HG03159 (cell line): ENCODE measurements around the gene USH1C.

Experiments
- ATAC-seq: cut with Tn5 transposase; IDR thresholded peaks from one replicate; pipeline ENCODE4 v1.9.1; 2021; ENCODE audit warnings: mild to moderate bottlenecking, moderate library complexity; ENCODE audit not compliant: unreplicated experiment

USH1C gene

DNA sequence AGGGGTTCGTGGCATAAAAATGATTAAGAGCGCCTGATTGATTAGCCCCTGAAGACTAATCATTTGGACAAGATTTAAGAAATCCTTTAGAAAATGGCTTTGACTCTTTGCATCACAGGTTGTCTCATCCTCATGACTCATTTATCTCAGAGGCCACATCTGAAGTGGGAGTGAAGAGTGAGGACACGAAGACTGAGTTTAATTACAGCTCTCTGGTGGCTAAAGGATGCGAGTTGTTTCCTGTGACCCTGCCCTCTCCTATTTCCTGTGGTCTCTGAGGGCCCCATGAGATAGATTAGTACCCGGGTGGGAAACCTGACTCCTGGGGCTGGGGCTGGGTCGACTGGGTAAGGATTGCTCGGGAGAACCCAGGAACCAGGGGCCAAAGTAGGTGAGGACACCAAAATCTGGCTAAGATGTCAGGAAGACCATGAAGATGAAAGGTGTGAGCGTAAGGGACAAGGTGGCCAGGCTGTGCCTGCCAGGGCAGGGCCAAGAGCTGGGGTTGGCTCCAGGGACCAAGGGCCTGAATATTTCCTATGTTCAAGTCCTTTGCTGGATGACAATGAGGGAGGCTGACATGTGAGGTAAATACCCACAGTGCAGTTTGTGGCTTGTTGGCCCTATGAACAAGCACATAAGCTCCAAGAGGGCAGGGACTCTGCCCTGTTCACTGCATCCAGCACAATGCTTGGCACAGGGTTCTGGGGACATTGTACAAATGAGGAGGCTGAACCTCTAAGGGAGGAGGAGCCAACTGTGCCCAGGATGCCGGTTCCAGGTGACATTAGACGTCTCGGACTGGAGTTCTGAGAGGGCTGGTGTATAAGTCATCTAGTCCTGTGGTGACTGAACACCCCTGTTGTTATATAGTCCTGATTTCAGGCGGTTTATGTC lies 6.5 kb upstream of the USH1C start:
- no peak for ATAC-seq

DNA sequence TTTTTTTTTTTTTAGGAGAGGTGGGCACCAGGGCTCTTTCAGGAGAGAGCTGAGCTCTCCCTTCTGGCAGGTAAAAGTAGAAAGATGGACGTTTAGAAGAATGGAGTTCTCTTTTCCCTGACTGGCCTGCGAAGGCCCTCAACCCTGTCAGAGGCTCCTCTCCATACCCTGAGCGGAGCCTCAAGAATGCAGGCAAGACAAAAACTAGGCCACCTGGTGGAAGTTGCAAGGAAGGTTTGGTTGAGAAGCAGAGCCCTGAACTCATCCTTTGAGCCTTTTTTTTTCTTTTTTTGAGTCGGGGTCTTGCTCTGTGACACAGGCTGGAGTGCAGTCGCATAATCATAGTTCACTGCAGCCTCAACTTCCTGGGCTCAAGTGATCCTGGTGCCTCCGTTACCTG lies 4.2 kb upstream of the USH1C start:
- no peak for ATAC-seq

DNA sequence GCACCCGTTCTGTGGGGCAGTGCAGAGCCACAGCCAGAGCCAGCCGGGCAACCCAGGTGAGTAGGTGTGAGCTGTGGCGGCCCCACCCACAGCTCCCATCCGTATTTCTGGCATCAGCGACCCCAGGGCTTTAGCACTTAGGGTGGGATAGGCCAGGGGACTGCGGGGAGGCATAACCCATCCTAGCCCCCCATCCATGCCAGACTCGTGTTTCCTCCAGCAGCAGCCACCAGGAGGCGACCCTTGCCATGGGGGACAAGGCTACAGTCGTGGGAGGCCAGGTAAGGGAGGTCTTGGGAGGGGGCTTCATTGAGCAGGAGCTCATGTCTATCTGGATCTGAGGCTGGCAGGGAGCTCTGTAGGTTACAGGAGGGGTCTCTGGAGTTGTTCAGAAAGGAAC lies 3.7 kb upstream of the USH1C start:
- ATAC-seq: no peak

DNA sequence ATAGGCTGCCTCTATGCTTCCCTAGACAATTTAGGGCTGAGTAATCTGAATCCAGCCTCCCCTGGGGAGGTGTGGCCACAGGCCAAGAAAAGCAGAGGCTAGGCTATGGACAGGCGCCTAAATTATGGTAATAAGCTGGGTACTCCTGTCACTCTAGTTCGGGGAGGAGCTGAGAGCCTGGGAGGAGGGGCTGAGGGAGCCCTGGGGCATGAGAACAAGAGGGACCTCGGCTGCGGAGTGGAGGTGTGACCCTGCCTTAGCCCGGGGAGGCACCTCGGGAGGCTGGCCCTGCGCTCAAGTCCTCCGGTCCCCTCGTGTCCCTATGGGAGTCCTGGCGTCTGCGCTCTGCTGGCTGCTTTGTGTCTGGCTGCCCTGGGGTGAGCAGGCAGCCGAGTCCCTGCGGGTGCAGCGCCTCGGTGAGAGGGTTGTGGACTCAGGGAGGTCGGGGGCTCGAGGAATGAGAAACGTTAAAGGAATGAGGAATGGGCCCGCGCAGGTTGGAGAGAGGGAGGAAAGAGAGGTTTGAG lies 2.9 kb upstream of the USH1C start, which contains the start of gene OTOG:
TSS of gene OTOG (plus strand) at position 209 of the 527 bp plus-strand sequence. CDS start at position 323, 114 bp downstream.
- no peak for ATAC-seq

DNA sequence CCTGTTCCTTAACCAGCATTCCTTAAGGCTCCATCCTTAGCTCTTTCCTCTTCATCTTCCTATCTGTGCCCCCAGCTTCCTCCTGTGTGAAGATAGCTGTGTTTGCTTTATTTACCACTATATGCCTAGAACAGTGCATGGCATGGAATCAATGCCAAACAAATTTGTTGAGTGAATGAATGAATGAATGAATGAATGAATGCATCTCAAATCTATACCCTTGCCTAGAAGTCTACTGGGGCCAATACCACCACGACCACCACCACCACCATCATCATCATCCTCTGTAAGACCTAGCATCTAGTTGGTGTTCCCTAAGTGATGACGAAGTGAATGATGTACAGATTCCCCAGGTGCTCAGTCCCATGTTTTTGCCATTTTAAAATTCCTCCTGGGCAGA lies 2.0 kb upstream of the USH1C start:
- ATAC-seq: no peak

DNA sequence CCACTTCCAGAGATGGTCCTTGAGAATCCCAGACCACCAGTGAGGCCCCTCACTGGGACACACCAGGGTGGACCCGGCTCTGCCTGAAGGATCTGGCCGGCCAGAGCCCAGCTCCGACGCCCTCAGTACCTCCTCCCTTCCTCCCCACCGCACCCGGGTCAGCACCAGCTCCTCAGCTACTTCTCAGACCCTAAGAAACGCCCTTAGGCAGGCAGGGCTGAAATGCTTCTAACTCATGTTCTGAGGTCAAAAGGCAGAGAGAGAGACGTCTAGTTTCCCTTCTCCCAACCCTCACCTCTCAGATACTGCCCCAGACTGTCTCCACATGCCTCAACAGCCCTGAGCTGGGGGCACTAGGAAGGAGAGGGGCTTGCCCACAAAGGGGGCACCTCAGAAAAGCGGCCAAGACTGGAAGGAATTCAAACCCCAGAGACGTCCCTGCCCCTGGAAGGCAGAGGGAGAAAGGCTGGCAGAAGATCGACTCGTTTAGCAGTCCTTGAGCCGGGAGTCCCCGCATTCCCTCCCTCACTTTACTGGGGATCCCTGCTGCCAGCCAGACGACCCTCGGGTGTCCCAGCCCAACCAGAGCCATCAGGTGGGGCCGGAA lies 539 bp downstream of the USH1C start:
- no peak for ATAC-seq

DNA sequence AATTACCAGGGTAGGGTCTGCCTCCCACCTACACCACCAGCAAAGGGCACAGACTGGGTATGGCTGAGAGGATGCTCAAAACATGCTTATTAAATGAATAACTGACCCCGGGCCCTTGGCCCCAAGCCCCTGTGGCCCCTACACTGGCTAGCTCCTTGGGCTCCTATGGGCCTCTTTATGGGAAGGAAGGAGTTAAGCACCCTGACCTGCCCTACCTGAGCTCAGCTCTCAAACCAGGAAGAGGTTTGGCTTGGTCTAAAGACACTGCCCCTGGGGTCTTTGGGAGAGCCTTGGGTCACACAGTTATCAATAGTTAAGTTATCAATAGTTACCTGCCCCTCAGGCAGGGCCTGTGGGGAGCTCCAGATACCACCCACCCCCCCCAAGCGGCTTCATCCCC lies 1.2 kb downstream of the USH1C start:
- ATAC-seq: no peak

DNA sequence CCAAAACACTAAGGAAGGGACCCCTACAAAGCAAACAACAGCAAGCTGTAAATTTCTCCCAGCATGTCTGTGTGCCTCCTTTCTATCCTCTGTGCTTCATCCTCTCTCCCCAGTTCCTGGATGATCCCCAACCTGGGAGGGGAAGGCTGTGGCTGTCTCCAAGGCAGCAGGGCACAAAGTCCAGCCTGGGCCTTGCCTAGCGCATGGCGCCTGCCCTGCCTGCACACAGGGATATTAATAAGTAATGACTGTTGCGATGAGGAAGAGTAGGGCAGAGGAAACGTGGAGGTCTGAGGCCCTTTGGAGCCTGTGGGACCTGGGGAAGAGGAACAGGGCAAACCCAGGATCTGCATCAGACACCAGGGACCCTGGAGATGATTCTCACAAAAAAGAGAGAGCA lies 2.0 kb downstream of the USH1C start:
- no peak for ATAC-seq

DNA sequence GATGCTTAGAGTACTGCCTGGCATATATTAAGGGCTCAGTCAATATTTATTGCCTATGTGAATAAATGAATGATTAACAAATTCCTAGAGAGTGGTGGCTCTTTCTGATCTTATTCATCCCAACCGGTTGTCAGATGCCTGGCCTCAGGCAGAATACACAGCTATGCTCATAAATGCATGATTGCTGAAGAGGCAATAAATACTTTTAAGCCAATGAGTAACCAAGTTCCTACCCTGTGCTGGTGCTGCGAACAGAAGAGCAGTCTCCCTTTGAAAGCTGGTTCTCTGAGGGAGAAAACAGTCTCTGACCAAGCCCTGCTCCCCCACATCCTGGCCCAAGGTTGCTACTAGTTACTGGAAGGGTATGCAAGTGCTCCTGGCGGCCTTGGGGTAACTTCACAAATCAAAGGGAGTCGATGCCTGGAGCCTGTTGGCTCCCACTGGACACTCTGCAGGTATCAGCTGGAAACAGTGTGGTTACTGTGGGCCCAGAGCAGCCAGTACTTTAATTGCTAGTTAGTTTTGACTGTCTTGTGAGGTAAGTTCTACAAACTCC lies 2.8 kb downstream of the USH1C start:
- no peak for ATAC-seq

DNA sequence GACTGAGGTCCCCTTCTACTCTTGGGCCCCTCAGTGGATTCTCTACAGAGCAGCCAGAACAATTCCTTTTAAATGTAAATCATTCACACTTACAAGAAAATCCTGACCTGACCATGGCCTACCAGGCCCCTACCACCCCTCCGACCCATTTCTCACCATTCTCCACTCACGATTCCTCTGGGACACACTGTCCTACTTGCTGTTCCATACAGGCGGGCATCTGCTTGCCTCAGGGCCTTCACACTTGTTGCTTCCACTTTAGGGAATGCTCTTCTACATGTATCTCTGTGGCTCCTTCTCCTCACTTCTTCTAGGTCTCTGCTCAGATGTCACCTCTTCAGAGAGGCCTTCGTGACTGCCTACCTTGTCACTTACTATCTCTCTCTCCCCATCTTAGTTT lies 3.4 kb downstream of the USH1C start:
- ATAC-seq: no peak

DNA sequence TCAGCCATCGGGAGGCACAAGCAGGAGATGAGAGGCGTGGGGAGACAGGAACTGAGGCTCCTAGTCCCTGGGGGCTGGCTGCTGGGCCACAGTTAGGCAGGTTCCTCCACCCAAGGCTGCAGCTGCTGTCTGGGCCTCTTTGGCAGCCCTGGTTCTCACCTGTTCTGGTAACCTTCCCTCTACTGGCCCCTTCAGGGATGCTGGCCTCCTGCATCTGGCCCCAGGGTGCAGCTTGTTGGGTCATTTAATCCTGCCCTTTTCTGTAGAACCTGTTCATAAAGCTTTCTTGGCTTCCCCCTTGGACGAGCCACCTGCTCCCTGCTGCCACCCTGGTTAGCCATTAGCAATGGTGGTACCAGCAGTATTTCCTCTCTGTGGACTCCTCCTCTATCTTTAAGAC lies 5.5 kb downstream of the USH1C start:
- ATAC-seq: no peak

DNA sequence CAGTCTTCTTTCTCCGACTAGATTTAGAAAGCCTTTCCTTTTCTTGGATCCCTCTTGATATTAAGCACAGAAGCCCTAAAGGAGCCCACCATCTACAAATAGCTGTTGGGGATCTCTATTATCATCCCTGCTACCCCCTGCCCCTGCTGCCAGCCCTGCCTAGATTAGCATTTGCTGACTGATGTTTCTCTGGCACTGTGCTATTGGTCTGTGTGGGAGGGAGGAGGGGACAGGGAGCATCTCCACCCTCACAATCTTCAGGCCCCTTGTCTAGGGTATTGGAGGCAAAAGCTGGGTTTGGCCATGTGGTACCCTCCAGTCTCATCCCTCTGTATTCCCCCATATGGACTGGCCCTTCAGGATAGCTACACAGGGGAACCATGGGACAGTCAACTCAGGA lies 6.2 kb downstream of the USH1C start:
- ATAC-seq: no peak

DNA sequence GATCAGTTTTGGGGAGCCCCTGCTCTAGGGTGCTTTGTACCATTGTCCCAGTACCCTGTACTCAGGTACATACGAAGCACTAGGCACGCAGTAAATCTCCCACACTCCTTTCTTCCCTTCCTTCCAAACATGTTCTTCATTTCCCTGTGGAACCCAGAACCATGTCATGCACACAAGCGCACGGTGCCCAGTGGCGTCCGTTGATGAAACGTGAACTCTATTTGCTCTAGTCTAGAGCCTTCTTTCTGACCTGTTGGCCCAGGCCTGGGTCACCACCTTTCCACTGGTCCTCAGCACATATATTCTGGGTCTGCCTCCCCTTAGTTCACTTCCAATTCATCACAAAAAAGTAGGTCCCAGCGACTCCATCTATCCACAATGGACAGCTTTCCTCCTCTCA lies 7.0 kb downstream of the USH1C start:
- no peak for ATAC-seq

DNA sequence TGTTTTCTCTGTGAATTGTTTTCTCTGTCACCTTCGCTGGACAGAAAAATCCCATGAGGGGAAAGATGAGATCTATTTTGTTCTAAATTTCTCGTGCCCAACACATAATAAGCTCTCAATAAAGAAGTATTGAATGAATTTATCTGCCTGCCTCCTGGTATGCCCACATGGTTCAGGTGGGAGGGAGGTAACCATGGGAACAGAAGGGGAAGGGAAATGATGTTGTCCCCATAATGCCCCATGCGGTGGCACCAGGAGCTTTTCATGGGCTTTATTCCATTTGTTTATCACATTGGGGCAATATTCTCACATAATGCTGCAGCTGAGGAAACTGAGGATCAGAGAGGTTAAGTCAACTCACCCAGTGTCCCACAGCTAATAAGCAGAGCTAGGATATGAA lies 8.7 kb downstream of the USH1C start:
- no peak for ATAC-seq

DNA sequence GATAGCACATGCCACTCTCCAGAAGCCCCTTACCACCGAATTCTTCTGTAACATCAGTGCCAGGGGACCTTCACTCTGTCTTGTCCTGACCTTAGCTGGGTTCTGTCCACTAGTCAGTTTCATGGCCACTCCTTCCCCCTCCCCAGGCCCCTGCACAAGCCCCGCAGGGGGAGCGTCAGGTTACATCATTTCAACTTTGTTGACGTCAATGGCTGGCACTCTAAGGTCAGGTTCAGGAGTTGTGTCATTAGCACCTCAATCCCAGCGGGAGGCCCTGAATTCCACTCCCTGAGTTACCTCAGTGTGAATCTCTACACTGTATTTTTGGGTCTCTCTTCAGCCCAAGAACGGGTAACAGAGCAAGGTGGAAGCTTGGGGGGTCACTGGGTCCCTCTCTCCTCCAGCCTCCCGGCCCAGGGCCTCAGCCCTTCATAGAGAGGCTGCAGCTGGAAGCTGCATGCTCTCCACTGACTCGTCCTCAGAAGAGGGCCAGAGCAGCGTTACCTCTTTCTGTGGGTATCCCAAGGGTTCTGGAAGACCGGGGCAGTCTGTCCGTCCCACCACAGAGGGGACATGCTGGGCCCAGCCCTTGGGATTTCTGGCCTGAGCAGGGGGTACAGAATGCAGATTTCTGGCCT lies 10.3 kb downstream of the USH1C start:
- no peak for ATAC-seq

DNA sequence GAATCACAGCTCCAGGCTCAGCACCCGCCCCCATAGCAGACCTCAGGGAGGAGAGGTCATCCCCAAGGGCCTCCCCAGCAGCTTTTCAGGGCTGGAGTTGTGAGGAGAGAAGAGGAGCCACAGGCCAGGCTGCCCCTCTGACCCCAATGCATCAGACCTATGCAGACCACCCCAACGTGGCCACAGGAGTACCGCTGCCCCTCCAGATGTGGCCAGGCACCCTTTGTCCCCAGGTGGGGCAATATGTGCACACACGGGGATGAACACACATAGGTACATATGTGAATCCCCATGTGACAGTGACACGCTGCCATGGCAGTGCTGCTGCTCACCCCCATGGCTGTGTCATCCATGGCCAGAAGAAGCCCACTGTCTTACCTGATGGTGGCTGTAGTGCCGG lies 10.9 kb downstream of the USH1C start:
- ATAC-seq: no peak

DNA sequence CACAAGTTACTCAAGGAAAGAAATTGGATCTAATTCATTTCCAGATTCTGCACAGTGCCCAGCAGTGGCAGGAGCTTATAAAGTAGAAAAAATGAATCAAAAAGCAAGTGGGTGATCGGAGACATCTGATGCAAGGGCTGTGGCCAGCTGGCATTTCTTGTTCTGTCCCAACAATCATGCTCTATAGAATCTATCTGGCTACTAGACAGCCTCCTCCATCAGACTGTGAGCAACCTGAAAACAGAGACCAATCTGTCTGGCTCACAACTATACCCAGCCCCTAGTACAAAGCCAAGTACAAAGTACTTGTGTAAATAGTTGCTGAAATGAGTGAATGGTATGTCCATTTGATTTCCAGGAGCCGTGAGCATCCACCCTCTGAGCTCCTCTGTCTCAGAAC lies 11.4 kb downstream of the USH1C start:
- ATAC-seq: no peak

DNA sequence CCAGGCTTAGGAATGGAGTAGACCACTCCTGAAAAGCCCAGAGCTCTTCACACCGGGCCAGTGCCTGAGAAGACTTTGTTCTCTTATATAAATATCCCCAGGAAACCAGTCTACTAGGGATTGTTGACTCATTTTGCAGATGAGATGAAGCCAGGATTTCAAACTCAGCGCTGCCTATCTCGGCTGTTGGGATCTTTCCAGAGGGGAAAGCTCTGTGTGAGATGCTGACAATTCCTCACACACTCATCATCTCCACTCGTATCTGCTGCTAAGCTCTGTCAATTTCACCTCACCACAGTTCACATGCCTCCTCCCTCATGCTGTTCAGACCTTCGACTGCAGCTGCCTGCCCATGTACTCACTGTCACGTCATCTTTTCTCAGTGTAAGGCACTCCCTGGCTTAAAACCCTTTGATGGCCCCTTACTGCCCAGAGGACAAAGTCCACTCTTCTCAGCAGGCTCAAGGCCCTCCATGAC lies 12.5 kb downstream of the USH1C start:
- ATAC-seq: no peak

DNA sequence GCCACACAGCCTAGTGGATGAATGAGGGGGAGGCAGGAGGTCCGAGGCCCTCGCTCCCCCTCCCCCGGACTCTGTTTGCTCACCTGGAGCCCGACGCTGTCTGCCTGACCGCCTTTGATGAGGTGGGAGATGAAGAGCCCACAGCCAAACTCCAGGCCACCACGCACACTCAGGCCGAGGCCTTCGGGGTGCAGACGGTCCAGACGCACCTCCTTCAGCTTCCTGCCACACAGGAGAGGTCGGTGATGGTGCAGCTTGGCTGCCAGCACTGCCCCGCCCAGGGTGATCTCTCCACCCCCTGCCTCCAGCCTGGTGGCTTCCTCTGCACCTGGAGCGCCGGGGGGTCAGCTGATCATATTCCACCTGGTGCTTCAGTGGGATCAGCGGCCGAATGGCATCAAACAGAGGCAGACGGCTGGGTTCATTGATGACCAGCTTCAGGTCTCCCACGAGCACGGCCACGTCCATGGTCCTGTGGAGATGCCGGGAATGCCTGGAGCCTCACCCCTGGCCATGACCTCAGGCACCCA lies 13.1 kb downstream of the USH1C start:
- no peak for ATAC-seq

DNA sequence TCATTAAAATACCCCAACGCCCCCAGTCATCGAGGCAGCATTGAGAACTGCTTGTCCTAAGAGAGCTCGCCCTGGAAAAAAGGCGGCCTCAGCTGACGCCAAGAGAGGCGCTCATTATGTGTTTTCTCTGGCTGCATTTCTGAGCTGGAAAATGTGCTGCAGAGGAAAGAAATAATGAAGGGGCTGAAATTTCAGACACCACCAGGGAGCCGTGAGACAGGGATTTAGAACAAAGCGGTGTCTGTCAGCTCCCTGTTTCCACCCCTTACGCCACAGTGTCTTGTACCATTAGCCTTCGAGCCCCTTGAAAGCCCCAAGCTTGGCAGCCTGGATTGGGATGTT lies 14.4 kb downstream of the USH1C start:
- ATAC-seq: no peak
